Psoas muscle (tissue), 8 donors: Measurements from ENCODE around the gene LY6G6F. TPM values are rescaled to one million over a fixed set of nuclear protein-coding genes. Genes with fewer than 3 reads are reported as not detected.
A peak's percentile ranks its signal among the peaks of the same experiment; 100 is the strongest.

Experiments
- ATAC-seq, 4 donors: fragments of 200-7000 bp; cut with Tn5 transposase; one replicate each; pipeline ENCODE4 v1.9.1; 2020; ENCODE audit warnings: moderate library complexity in 3 of 4, mild to moderate bottlenecking in 2 of 4
- DNase-seq, 2 donors: peaks; one replicate each; pipeline ENCODE4 v3.0.0-alpha.2; 2020
- H3K27ac ChIP-seq: fragments of 200-600 bp; one replicate; pipeline ENCODE4 v1.8.0; 2022
- H3K27me3 ChIP-seq, 3 donors: fragments of 200-600 bp in 1 of 3; one replicate each; pipeline versions ENCODE4 v1.6.1 to v1.8.0; 2013 to 2022; ENCODE audit warnings: low read length in 2 of 3, mild to moderate bottlenecking in 2 of 3, moderate library complexity in 1 of 3; ENCODE audit not compliant: insufficient read depth in 3 of 3
- H3K36me3 ChIP-seq, 2 donors: fragments of 200-600 bp in 1 of 2; one replicate each; pipeline versions ENCODE4 v1.6.1 to v1.8.0; 2013 to 2022; ENCODE audit warnings: low read depth in 1 of 2, mild to moderate bottlenecking in 1 of 2, moderate library complexity in 1 of 2; ENCODE audit not compliant: insufficient read depth in 1 of 2
- H3K4me1 ChIP-seq: fragments of 200-600 bp; one replicate; pipeline ENCODE4 v1.8.0; 2022
- H3K4me3 ChIP-seq: fragments of 200-600 bp; one replicate; pipeline ENCODE4 v1.8.0; 2022; ENCODE audit warnings: mild to moderate bottlenecking
- H3K9me3 ChIP-seq: fragments of 200-600 bp; one replicate; pipeline ENCODE4 v1.8.0; 2022
- WGBS, 3 donors: extraction: QIAGEN DNeasy Blood & Tissue Kit; methylation state at CpG; one replicate each; pipeline versions ENCODE4 v1.1.6 to v1.1.7; 2013; 5-methylcytosine and 5-hydroxymethylcytosine counted together
- intact Hi-C, 2 donors: fragments of 100-400 bp; cut with DNase I; formaldehyde crosslinking; loops; one replicate each; pipeline versions ENCODE4 v1.11.0 to v1.14.2; 2022
- polyA plus RNA-seq, 3 donors: library from polyadenylated mRNA; stranded (reverse); fragments of 200-250 nt; gene quantifications; one replicate each; pipeline ENCODE4 v1.2.3, GENCODE V29; 2013
- total RNA-seq, 4 donors: library from RNA; stranded (reverse); fragmentation: NEBNext Ultra II Directional in 2 of 4; extraction: Animal tissue kit (Norgen Biotek cat#: 25700) in 2 of 4; gene quantifications; one replicate each; pipeline versions ENCODE4 v1.2.1 to v1.2.4, GENCODE V29; 2021 to 2023
- TF ChIP-seq, protein P1 (sequence below): fragments of 200-600 bp; IDR thresholded peaks from one replicate; pipeline ENCODE4 v1.8.0; 2022; ENCODE audit warnings: antibody characterized with exemption
- donor health status: healthy with polysubstance abuse.
- donor health status: DM: no; HTN: no; CAD: no; lungs with moderate emphysema.
- donor health status: Bipolar disorder and iron deficiency.
- donor health status: healthy.
- donor health status: DM: yes; HTN: yes; CAD: no.
- donor health status: DM: no; HTN: no; CAD: no.
- donor health status: DM: no; HTN: no; CAD: no.
- donor health status: DM: yes; HTN: yes; CAD: no.

LY6G6F gene
- total and polyA plus RNA-seq, 7 donors = 0.05 TPM; not detected in 6

DNA sequence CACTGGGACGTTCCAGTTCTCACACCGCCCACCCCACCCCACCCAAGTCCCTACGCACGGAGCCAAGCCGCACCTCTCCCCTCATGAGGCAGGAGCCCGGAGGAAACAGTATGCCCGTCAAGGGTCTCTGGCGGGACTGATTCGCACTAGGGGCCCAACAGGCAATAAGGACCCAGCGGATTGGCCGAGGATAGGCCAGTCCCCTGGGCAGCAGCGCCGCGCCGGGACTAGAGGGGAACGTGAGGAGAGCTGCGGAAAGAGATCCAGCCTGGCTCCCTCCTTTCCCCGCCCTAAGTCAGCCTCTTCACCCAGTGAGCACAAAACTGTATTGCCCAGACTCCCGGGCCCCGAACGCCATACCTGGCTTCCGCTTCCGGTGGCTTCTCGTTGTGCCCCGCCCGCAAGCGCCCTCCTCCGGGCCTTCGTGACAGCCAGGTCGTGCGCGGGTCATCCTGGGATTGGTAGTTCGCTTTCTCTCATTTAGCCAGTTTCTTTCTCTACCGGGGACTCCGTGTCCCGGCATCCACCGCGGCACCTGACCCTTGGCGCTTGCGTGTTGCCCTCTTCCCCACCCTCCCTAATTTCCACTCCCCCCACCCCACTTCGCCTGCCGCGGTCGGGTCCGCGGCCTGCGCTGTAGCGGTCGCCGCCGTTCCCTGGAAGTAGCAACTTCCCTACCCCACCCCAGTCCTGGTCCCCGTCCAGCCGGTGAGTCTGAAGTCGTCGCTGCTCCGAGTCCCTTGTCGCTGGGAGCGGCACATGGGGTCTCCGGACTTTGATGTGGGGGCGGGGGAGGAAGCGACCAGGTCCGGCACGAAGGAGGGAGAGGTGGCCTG is 40.9 kb upstream of the LY6G6F start, which contains the start of gene CSNK2B:
Gene CSNK2B, plus strand, starts transcription at position 580 of the 836 bp plus-strand sequence. CDS start 752 bp downstream, outside the sequence.
- TF ChIP-seq, protein P1, sequence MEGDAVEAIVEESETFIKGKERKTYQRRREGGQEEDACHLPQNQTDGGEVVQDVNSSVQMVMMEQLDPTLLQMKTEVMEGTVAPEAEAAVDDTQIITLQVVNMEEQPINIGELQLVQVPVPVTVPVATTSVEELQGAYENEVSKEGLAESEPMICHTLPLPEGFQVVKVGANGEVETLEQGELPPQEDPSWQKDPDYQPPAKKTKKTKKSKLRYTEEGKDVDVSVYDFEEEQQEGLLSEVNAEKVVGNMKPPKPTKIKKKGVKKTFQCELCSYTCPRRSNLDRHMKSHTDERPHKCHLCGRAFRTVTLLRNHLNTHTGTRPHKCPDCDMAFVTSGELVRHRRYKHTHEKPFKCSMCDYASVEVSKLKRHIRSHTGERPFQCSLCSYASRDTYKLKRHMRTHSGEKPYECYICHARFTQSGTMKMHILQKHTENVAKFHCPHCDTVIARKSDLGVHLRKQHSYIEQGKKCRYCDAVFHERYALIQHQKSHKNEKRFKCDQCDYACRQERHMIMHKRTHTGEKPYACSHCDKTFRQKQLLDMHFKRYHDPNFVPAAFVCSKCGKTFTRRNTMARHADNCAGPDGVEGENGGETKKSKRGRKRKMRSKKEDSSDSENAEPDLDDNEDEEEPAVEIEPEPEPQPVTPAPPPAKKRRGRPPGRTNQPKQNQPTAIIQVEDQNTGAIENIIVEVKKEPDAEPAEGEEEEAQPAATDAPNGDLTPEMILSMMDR = no peak
- H3K4me3 ChIP-seq = peak within 1 kb of the TSS; percentile 91
- intact Hi-C loops = loop anchor here in 1 of 2 donors (5.0 kb wide), 2 partner anchors 72 to 287 kb away; partner anchors contain the start of gene CLIC1
- H3K27ac ChIP-seq = peak within 1 kb of the TSS; percentile 97
- peaks cover 41% of the 10 kb centered on the region for H3K4me1 ChIP-seq
- 0 to 1% (median 0%) methylated on average over 60 to 63 of the region's 63 CpGs for WGBS, 3 donors
- no peaks in the 10 kb centered on the region for H3K9me3 ChIP-seq
- peaks cover 16 to 67% of the 10 kb centered on the region in 2 donors for H3K36me3 ChIP-seq
- ATAC-seq (peak; percentile 89 to 92 (median 91)), DNase-seq (peak; percentile 99)
- no peaks in the 10 kb centered on the region for H3K27me3 ChIP-seq

DNA sequence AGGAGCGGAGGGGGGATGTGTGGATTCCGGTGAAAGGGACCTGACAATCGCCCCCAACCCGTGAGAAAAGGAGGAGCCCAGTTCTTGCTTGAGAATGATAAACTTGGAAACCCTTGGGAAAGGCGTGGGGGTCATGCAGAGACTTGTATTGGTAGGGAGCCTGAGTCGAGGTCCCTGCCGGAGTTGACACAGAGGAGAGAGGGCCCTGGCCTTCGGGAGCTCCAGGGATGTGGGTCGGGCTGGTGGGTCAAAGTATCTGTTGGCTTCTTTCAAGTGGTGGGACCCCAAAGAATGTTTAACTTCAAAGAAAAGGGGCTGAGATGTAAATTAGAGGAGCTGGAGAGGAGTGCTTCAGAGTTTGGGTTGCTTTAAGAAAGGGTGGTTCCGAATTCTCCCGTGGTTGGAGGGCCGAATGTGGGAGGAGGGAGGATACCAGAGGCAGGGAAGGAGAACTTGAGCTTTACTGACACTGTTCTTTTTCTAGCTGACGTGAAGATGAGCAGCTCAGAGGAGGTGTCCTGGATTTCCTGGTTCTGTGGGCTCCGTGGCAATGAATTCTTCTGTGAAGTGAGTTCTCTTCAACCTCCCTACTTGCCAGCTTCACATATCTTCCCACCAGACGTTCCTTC is 40.2 kb upstream of the LY6G6F start:
- ATAC-seq = no peak
- Histone ChIP-seq H3K4me3 (peak overlapping the region; percentile 91), H3K27me3 (no peaks in the 10 kb centered on the region), H3K36me3 (peaks cover 16 to 74% of the 10 kb centered on the region in 2 donors), H3K9me3 (no peaks in the 10 kb centered on the region), H3K4me1 (peaks cover 37% of the 10 kb centered on the region), H3K27ac (peak overlapping the region; percentile 97)
- WGBS, 3 donors = 2 to 4% (median 3%) methylated on average over 15 of the region's 15 CpGs
- TF ChIP-seq, protein P1 = no peak
- DNase-seq = no peak
- intact Hi-C loops = loop anchor here in 1 of 2 donors (5.0 kb wide), 2 partner anchors 71 to 286 kb away; partner anchors contain the start of gene CLIC1

- Histone ChIP-seq H3K27me3 (no peaks in the 10 kb centered on the region), H3K9me3 (no peaks in the 10 kb centered on the region), H3K27ac (no peak within 1 kb of the TSS), H3K4me1 (peaks cover 16% of the 10 kb centered on the region), H3K36me3 (peaks cover 13 to 77% of the 10 kb centered on the region in 2 donors), H3K4me3 (no peak within 1 kb of the TSS)
- DNase-seq = no peak
- ATAC-seq = no peak
- TF ChIP-seq, protein P1 = no peak
- 80 to 86% (median 82%) methylated on average over 8 of the region's 8 CpGs for WGBS, 3 donors
- intact Hi-C loops = loop anchor here in 1 of 2 donors (5.0 kb wide), 2 partner anchors 68 to 283 kb away; partner anchors contain the start of gene CLIC1
These were observed 37.0 kb upstream of the LY6G6F start, which contains the start of gene LY6G5B for GRCh38 chr6:31669676-31670075. Gene LY6G5B, plus strand, starts transcription at chr6:31669976. Its CDS starts 975 bp downstream, at chr6:31670951.

GRCh38 chr6:31676322-31676903 is 30.3 kb upstream of the LY6G6F start:
- H3K36me3 ChIP-seq = peaks cover 0 to 34% of the 10 kb centered on the region in 2 donors
- H3K27ac ChIP-seq = no peak overlapping the region
- H3K27me3 ChIP-seq = no peaks in the 10 kb centered on the region
- peaks cover 8% of the 10 kb centered on the region for H3K4me1 ChIP-seq
- 72 to 95% (median 81%) methylated on average over 4 of the region's 4 CpGs for WGBS, 3 donors
- ATAC-seq (no peak), DNase-seq (no peak)
- H3K9me3 ChIP-seq = no peaks in the 10 kb centered on the region
- no peak overlapping the region for H3K4me3 ChIP-seq
- intact Hi-C loops = no loop called here
- TF ChIP-seq, protein P1 = no peak
